HG03139 (cell line): ENCODE data around the gene STAMBPL1.

Source experiments
- ATAC-seq: cut with Tn5 transposase; IDR thresholded peaks from one replicate; pipeline ENCODE4 v1.9.1; 2021; ENCODE audit not compliant: unreplicated experiment

The STAMBPL1 gene

DNA sequence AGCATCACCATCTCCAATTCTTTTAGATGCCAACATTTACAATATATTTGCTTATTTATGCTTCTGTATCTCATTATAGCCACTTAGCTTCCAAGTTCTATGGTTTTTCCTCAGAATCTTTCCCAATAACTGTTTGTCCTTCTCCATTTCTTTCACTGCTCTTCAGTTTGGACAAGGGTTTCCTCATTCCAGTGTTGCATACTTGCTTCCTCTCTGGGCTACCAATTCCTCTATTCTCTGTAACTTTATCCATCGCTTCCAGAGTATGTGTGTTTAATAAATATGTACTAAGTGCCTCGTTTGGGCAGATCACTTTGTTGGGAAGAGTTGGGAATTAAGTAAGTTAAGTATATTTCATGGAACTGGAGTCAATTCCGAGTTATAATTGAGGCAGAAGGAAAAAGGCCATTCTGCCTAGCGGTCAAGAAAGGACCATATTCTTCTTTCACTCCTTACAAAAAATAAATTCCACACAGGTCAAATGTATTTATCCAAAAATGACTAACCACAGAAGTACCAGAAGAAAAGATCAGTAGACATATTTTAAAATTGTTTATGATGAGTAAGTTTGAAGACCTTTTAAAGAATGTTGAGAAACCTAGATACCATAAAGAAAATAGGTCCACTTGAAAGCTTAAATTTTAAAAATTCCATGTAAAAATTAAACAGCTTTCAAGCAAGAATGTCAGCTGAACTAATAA is 10.8 kb downstream of the STAMBPL1 start:
- ATAC-seq: no peak

DNA sequence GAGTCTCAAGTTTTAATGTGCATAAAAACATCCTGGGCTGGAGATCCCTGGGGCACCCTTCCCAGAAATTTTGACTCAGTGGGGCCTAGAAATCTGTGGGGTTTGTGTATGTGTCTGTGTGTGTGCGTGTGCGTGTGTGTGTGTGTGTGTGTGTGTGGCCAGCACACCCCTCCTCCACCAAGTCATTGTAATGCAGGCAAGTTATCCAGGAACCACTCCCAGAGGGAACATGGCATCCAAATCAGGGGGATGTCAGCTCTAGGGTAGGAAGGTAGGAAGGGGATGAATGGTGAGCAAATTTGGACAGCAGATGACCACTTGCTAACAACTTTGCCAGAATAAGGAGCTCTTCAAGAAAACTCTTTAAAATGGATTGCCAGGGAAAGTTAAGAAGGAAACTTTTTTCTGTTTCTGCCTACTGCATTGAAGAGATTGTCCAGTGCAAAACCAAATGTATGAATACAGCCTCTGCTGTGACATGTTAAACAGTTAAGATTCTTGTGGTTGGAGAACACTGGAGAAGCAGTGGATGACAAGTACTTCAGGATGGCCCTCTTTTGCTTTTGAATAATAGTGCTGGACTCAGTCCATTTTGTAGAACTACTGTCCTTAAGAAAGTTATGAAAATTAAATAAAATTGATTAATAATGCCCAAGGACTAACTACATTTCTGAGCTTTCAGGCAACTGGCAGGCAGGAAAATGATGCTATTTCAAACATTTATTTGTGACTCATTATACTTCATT is 12.3 kb downstream of the STAMBPL1 start:
- ATAC-seq: no peak

GRCh38 chr10:88893611-88894010 is 13.6 kb downstream of the STAMBPL1 start:
- no peak for ATAC-seq

GRCh38 chr10:88895250-88895649 is 15.2 kb downstream of the STAMBPL1 start:
- no peak for ATAC-seq

DNA sequence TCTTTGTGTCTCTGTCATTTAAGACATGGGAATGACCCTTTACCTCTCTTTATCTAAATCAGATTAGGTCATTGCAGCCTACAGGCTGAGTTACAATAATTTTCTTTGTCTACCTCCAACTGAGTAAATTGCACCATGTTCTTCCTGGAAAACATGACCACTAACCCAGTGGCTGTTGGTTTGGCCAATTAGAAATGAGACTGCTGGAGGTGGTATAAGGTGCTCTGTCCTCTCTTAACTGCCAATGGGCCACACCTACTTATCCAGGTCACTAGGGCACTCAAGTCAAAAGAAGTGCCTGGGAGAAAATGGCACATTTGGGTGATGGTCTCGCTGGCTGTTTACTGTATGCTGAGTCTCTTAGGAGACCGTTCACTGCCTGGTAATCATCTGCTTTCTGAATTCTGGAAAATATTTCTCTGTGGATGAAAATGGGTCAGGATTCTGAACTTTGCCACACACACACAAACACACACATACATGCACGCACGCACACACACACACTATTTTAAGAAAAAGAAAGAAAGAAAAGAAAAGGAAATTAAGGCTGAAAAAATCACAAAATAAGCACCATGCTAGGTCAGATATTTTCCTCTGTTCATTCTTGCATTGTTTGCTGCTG is 16.4 kb downstream of the STAMBPL1 start:
- no peak for ATAC-seq

GRCh38 chr10:88896994-88897853 is 17.2 kb downstream of the STAMBPL1 start:
- ATAC-seq: no peak

DNA sequence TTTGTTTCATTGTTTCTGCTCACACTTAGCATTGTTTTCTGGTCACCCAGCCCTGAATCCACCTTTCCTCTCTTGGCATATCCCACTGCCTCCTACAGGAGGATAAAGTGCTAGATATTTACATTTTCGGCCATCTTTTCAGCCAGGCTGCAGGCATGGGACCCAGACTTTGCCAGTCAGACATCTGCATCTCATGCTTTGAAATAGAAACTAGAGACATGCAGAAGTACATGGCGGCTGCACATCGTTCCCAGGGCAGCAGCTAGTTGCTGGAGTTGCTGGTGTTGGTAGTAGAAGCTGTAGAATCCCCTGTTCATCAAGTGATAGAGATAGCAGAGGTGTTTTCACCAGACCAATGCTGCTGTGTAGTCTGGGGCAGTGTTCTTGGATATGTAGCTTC is 18.7 kb downstream of the STAMBPL1 start:
- ATAC-seq: no peak

DNA sequence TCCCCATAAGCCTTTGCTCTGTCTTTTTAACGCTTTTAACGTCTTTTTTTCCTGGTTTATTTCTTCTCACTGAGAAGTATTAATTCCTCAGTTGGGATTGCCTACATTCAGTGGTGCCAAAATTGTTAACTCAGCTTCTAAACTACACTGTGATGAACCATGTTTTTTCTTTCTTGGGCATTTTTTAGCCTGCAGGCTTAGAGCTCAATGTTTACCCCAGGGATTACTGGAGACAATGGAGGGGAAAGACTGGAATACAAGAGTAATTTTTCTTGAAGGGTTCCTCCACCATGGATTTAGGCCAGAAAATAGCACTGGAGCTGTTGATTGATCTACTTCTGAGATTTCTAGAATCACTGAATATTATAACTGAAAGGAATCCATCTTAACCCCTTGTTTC is 19.8 kb downstream of the STAMBPL1 start:
- ATAC-seq: no peak

GRCh38 chr10:88901206-88901983 is 21.4 kb downstream of the STAMBPL1 start:
- ATAC-seq: peak; percentile 74

- peak; percentile 40 for ATAC-seq
Measured at GRCh38 chr10:88901984-88902789, 22.1 kb downstream of the STAMBPL1 start.

DNA sequence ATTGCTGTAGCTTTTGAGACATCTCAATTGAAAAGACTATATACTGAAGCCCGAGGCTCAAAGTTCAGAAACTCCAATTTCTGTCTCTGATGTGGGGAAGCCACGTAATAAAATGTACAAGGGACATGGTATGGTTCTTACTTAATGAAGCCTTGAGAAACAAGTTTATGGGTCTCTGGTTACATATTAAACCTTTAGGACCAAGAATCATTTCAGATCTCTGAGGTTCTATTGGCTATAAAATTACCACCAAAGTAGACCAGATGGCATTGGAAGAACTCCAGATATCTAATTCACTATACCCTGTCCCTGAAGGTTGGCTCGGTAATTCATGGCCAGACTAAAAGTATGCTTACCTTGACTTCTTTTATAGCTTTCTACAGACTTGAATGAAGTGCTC is 23.7 kb downstream of the STAMBPL1 start:
- ATAC-seq: no peak

GRCh38 chr10:88906921-88907320 is 26.9 kb downstream of the STAMBPL1 start:
- no peak for ATAC-seq

- ATAC-seq: no peak
Measured at GRCh38 chr10:88908194-88908593, 28.1 kb downstream of the STAMBPL1 start.

DNA sequence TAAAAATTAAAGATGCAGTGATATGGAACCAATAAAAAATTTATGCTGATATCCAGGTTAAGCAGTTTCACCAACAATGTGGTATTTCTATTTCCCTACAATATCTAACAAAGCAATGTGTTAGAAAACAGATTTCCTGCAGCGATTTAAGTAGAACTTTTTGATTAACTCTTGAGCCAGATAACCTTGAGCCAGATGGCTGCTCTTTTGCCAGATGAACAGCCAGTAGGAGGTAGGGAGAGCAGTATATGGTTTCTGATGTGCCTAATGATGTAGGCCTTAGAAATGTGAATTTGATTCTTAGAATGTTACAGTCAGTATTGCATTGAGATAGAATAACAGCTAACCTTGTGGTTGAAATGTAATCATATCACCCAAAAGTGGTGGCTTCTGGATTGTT is 31.1 kb downstream of the STAMBPL1 start:
- no peak for ATAC-seq

GRCh38 chr10:88911851-88912250 is 31.8 kb downstream of the STAMBPL1 start:
- ATAC-seq: no peak

DNA sequence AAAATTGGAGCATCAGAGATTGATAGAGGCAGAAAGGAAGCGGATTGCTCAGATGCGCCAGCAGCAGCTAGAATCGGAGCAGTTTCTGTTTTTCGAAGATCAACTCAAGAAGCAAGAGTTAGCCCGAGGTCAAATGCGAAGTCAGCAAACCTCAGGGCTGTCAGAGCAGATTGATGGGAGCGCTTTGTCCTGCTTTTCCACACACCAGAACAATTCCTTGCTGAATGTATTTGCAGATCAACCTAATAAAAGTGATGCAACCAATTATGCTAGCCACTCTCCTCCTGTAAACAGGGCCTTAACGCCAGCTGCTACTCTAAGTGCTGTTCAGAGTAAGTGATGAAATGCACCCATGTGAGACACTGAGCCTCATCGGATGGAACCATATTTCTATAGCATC is 33.1 kb downstream of the STAMBPL1 start:
- no peak for ATAC-seq

GRCh38 chr10:88913788-88914187 is 33.7 kb downstream of the STAMBPL1 start:
- no peak for ATAC-seq

DNA sequence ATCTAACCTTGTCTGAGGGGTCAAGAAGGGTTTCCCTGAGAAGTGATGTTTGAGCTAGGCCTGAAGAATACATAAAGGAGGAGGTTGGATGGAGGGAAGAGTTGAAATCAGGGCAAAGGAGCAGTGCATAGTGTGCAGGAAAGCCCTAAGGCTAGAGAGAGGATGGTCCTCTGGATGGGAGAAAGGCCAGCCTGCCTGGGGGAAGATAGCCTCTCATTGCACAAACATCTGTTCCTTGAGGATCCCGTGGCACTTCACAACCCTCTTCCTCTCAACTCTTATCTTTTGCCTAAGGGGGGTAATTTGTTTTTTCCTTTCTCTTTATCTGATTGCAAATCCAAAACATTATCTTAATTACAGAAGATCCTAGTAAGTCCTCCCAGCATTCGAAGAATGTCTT is 35.7 kb downstream of the STAMBPL1 start:
- no peak for ATAC-seq

DNA sequence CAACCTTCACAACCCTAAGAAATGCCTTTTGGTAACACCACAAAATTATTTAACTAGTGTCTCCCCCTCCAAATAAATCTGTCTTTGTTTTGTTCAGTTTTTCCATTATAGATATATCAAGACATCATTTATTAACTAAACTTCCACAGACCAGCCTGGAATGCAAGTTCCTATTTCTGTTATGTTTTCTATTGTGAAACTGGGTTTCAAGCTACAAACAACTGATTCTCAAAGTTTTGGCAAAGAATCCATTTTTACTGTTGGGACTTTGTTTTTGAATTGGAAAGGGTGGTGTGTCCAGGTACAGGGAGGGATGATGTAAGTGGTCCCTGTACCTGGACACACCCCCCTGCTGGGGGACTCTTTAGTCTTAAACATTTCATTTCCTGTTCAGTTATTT is 36.2 kb downstream of the STAMBPL1 start:
- no peak for ATAC-seq

DNA sequence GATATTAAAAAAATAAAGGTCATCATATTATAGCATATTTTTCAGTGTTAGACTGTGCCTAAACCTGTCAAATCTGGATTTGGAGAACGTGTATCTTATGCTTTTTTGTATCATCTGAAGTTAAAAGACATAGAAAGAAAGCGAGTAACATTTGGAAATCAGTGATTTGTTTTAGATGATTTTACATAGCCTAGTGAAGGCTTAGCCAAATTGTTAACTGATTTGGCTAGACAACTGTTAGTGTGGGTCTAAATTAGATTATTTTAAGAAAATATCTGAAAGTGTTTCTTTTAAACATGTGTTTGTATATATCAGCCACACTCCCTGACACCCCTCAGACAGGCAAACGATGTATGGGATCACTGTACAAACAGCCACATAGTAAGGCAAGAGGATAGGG is 36.9 kb downstream of the STAMBPL1 start:
- no peak for ATAC-seq
